C1 segment of cervical spinal cord (tissue), 14 donors: ENCODE data around the gene EFCC1.

Source experiments
- DNase-seq, 14 donors: peaks; one replicate each; lab custom pipeline; 2025; lab: John Stamatoyannopoulos, UW

The EFCC1 gene

GRCh38 chr3:129032716-129033115, 31.6 kb downstream of the EFCC1 start:
- no peak for DNase-seq

GRCh38 chr3:129033151-129033550, 32.0 kb downstream of the EFCC1 start:
- no peak for DNase-seq

- DNase-seq: no peak
Measured at GRCh38 chr3:129033633-129034321, 32.7 kb downstream of the EFCC1 start.

GRCh38 chr3:129034642-129035041, 33.5 kb downstream of the EFCC1 start:
- DNase-seq: no peak

- DNase-seq: no peak
Measured at GRCh38 chr3:129035360-129036221, 34.5 kb downstream of the EFCC1 start.

- no peak for DNase-seq
Measured at GRCh38 chr3:129036222-129037092, 35.4 kb downstream of the EFCC1 start.

- no peak for DNase-seq
Measured at GRCh38 chr3:129037093-129037419, 36.0 kb downstream of the EFCC1 start.

- no peak for DNase-seq
Measured at GRCh38 chr3:129038121-129038855, 37.2 kb downstream of the EFCC1 start.

- no peak for DNase-seq
Measured at GRCh38 chr3:129039271-129040038, 38.4 kb downstream of the EFCC1 start.

GRCh38 chr3:129040039-129040336, 38.9 kb downstream of the EFCC1 start:
- DNase-seq: no peak

- DNase-seq: no peak
Measured at GRCh38 chr3:129040579-129041300, 39.6 kb downstream of the EFCC1 start.

- DNase-seq: peak in 1 of 14 donors; percentile 18
Measured at GRCh38 chr3:129045675-129046036, 44.6 kb downstream of the EFCC1 start.

GRCh38 chr3:129046037-129046731, 45.1 kb downstream of the EFCC1 start:
- no peak for DNase-seq

- DNase-seq: peak in 1 of 14 donors; percentile 35
Measured at GRCh38 chr3:129046732-129047552, 45.8 kb downstream of the EFCC1 start.

GRCh38 chr3:129047553-129047839, 46.4 kb downstream of the EFCC1 start:
- no peak for DNase-seq

- DNase-seq: no peak
Measured at GRCh38 chr3:129050556-129051295, 49.6 kb downstream of the EFCC1 start.

GRCh38 chr3:129051871-129052340, 50.8 kb downstream of the EFCC1 start:
- DNase-seq: no peak

- peak in 1 of 14 donors; percentile 64 for DNase-seq
Measured at GRCh38 chr3:129052675-129053074, 51.6 kb downstream of the EFCC1 start.
